GM12878 (cell line): Measurements from ENCODE around the gene LYZL2. TPM values are rescaled to one million over a fixed set of nuclear protein-coding genes. Genes with fewer than 3 reads are reported as not detected.

ENCODE experiments used
- ATAC-seq: fragments of 200-7000 bp; cut with Tn5 transposase; 3 replicates; pipeline ENCODE4 v1.9.1; 2020; ENCODE audit warnings: mild to moderate bottlenecking, moderate library complexity
- BruUV-seq: library from RNA; stranded (reverse); fragments of 400-500 nt; replicated peaks from 2 replicates; lab custom pipeline; 2021; lab: Mats Ljungman, UMichigan
- CTCF ChIA-PET: fragments of 300-600 bp; sonication (Branson Sonifier 250); formaldehyde crosslinking; extraction: SDS; loops from one replicate; lab custom pipeline; 2021; ENCODE audit warnings: inconsistent platforms; lab: Yijun Ruan, JAX
- POLR2A ChIA-PET: fragments of 350-600 bp; formaldehyde crosslinking; extraction: SDS; loops from one replicate; lab custom pipeline; 2021; ENCODE audit warnings: inconsistent platforms; lab: Charles Lee
- RAD21 ChIA-PET: fragments of 300-600 bp; sonication (Branson Sonifier 250); formaldehyde crosslinking; loops from one replicate; lab custom pipeline; 2023; ENCODE audit warnings: antibody characterized with exemption; ENCODE audit not compliant: unreplicated experiment; lab: Charles Lee
- SMC1A ChIA-PET: fragments of 300-600 bp; sonication (Branson Sonifier 250); formaldehyde crosslinking; loops from one replicate; lab custom pipeline; 2023; ENCODE audit not compliant: unreplicated experiment, uncharacterized antibody; lab: Charles Lee
- DNase-seq: peaks from one replicate; pipeline ENCODE4 v3.0.0-alpha.2; 2011; ENCODE audit warnings: low read depth, low spot score
- FAIRE-seq: peaks from 3 replicates; lab custom pipeline; 2011; peaks lifted over from hg19 to GRCh38; lab: Jason Lieb, UNC
- H2AFZ ChIP-seq: 2 replicates; pipeline ENCODE4 v1.6.0; 2011; ENCODE audit warnings: low read depth, low read length, control low read depth; ENCODE audit not compliant: control insufficient read depth
- H3K27ac ChIP-seq: 2 replicates; pipeline ENCODE4 v1.5.1; 2011; ENCODE audit warnings: control low read depth; ENCODE audit not compliant: control insufficient read depth, insufficient read depth
- H3K27me3 ChIP-seq, 2 experiments: replicated peaks in 1 of 2; 2 replicates each; pipeline versions ENCODE4 v1.6.0 to v1.6.1; 2011; ENCODE audit warnings: low read length in 1 of 2; ENCODE audit not compliant: control insufficient read depth in 2 of 2, insufficient read depth in 2 of 2
- H3K36me3 ChIP-seq, 2 experiments: 2 replicates each; pipeline ENCODE4 v1.5.1; 2011; ENCODE audit warnings: low read length in 1 of 2; ENCODE audit not compliant: control insufficient read depth in 2 of 2, insufficient read depth in 2 of 2
- H3K4me1 ChIP-seq: 2 replicates; pipeline ENCODE4 v1.6.1; 2011; ENCODE audit warnings: mild to moderate bottlenecking, low read length, moderate library complexity, mixed read lengths; ENCODE audit not compliant: control insufficient read depth, insufficient read depth
- H3K4me2 ChIP-seq: 2 replicates; pipeline ENCODE4 v1.6.0; 2011; ENCODE audit warnings: control low read depth; ENCODE audit not compliant: control insufficient read depth, insufficient read depth
- H3K4me3 ChIP-seq: fragments of 200-600 bp; sonication (generic); 2 replicates; pipeline ENCODE4 v1.5.1; 2016
- H3K79me2 ChIP-seq: 2 replicates; pipeline ENCODE4 v1.6.0; 2011; ENCODE audit warnings: low read length; ENCODE audit not compliant: control insufficient read depth, insufficient read depth
- H3K9ac ChIP-seq: 2 replicates; pipeline ENCODE4 v1.8.0; 2011; ENCODE audit warnings: low read length, control low read depth, mixed read lengths; ENCODE audit not compliant: control insufficient read depth, insufficient read depth
- H3K9me3 ChIP-seq: replicated peaks from 3 replicates; pipeline ENCODE4 v1.5.1; 2011; ENCODE audit warnings: mild to moderate bottlenecking, low read length; ENCODE audit not compliant: control insufficient read depth, insufficient read depth
- H4K20me1 ChIP-seq: 2 replicates; pipeline ENCODE4 v1.6.0; 2011; ENCODE audit not compliant: control insufficient read depth, insufficient read depth
- CREM ChIP-seq: IDR thresholded peaks from 2 replicates; pipeline ENCODE4 v1.6.1; 2014; ENCODE audit warnings: antibody characterized with exemption, low read depth
- FOXK2 ChIP-seq: fragments of 450-650 bp; IDR thresholded peaks from 2 replicates; pipeline ENCODE4 v1.6.1; 2017; ENCODE audit warnings: mild to moderate bottlenecking, moderate library complexity
- HDAC6 ChIP-seq: fragments of 200-600 bp; sonication (generic); IDR thresholded peaks from one replicate; pipeline ENCODE4 v1.8.0; 2017; ENCODE audit warnings: antibody characterized with exemption; ENCODE audit not compliant: unreplicated experiment
- IKZF2 ChIP-seq, 2 experiments: fragments of 450-650 bp; IDR thresholded peaks; 2 replicates each; pipeline ENCODE4 v1.6.1; 2017; ENCODE audit warnings: mild to moderate bottlenecking in 2 of 2, moderate library complexity in 2 of 2
- IRF4 ChIP-seq: IDR thresholded peaks from 2 replicates; pipeline ENCODE4 v1.6.1; 2011; ENCODE audit warnings: low read depth, low read length
- KLF5 ChIP-seq: fragments of 450-650 bp; IDR thresholded peaks from 2 replicates; pipeline ENCODE4 v1.6.1; 2014; ENCODE audit warnings: mild to moderate bottlenecking; ENCODE audit not compliant: partially characterized antibody
- MTA2 ChIP-seq: fragments of 450-650 bp; IDR thresholded peaks from 2 replicates; pipeline ENCODE4 v1.6.1; 2016; ENCODE audit warnings: low read depth, mild to moderate bottlenecking, moderate library complexity
- NRF1 ChIP-seq: conservative IDR thresholded peaks from 2 replicates; pipeline ENCODE4 v1.6.1; 2011; ENCODE audit warnings: mild to moderate bottlenecking, low read depth, low read length, improper control_type of control experiment
- PAX5 ChIP-seq: IDR thresholded peaks from 2 replicates; pipeline ENCODE4 v1.6.1; 2011; ENCODE audit warnings: low read depth, low read length, borderline replicate concordance
- SMARCA5 ChIP-seq: fragments of 450-650 bp; IDR thresholded peaks from 2 replicates; pipeline ENCODE4 v1.6.1; 2017; ENCODE audit warnings: mild to moderate bottlenecking
- SUZ12 ChIP-seq: fragments of 200-600 bp; sonication (generic); IDR thresholded peaks from one replicate; pipeline ENCODE4 v1.6.1; 2018; ENCODE audit warnings: antibody characterized with exemption, mild to moderate bottlenecking; ENCODE audit not compliant: unreplicated experiment
- TAF1 ChIP-seq: IDR thresholded peaks from 2 replicates; pipeline ENCODE4 v1.6.1; 2011; ENCODE audit warnings: mild to moderate bottlenecking, low read depth, low read length, borderline replicate concordance
- TCF7 ChIP-seq: IDR thresholded peaks from 2 replicates; pipeline ENCODE4 v1.6.1; 2014; ENCODE audit warnings: antibody characterized with exemption, borderline replicate concordance
- YY1 ChIP-seq: IDR thresholded peaks from 2 replicates; pipeline ENCODE4 v1.6.1; 2011; ENCODE audit warnings: low read depth, mild to moderate bottlenecking, low read length
- WGBS: methylation state at CpG from one replicate; pipeline ENCODE4 v1.1.6; 2016; ENCODE audit warnings: low lambda C conversion rate; ENCODE audit not compliant: insufficient replicate concordance, insufficient coverage; ENCODE audit errors: missing lambda C conversion rate; 5-methylcytosine and 5-hydroxymethylcytosine counted together
- in situ Hi-C: fragments of 300-500 bp; cut with MboI; formaldehyde crosslinking; loops from 9 replicates; pipeline ENCODE4 v1.14.3; 2018; ENCODE audit warnings: mixed read lengths
- intact Hi-C: fragments of 100-400 bp; cut with micrococcal nuclease; formaldehyde crosslinking; loops from one replicate; pipeline ENCODE4 v1.14.2; 2022; ENCODE audit not compliant: unreplicated experiment
- polyA plus RNA-seq, 11 experiments: library from polyadenylated mRNA; depleted of rRNA in 4 of 11; unstranded in 6 of 11; stranded (reverse) in 5 of 11; fragments of >200 nt; fragmentation: Nextera tagmentation in 4 of 11; fragmentation: Illumina TruSeq in 1 of 11; extraction: Ambion mirVana in 4 of 11; extraction: Trizol in 1 of 11; gene quantifications; 1 replicate in 1 of 11; 2 replicates in 10 of 11; pipeline versions ENCODE4 v1.2.1 to v1.2.3, GENCODE V29; 2011 to 2016; ENCODE audit warnings: inconsistent platforms in 2 of 11, missing spikeins in 2 of 11, low read depth in 1 of 11
- total RNA-seq, 4 experiments: library from RNA; depleted of rRNA in 3 of 4; stranded (reverse); fragments of >200 nt in 3 of 4; fragmentation: Illumina TruSeq in 1 of 4; extraction: Trizol in 1 of 4; gene quantifications; 2 replicates each; pipeline versions ENCODE4 v1.2.1 to v1.2.3, GENCODE V29; 2013 to 2021
- TF ChIP-seq, protein P1 (sequence below): IDR thresholded peaks from 2 replicates; pipeline ENCODE4 v1.6.1; 2011; ENCODE audit warnings: borderline replicate concordance, low read depth, mild to moderate bottlenecking, moderate library complexity, low read length; ENCODE audit not compliant: insufficient read depth, poor library complexity, severe bottlenecking
- TF ChIP-seq, protein P2 (sequence below): fragments of 450-650 bp; IDR thresholded peaks from 2 replicates; pipeline ENCODE4 v1.6.1; 2018; ENCODE audit warnings: mild to moderate bottlenecking, low read depth, moderate library complexity; ENCODE audit not compliant: partially characterized antibody
- TF ChIP-seq, protein P3 (sequence below): fragments of 450-650 bp; IDR thresholded peaks from 2 replicates; pipeline ENCODE4 v1.6.1; 2016; ENCODE audit warnings: mild to moderate bottlenecking
- TF ChIP-seq, protein P4 (sequence below): IDR thresholded peaks from 2 replicates; pipeline ENCODE4 v1.6.1; 2011; ENCODE audit warnings: mild to moderate bottlenecking, low read depth, low read length, moderate library complexity; ENCODE audit not compliant: insufficient replicate concordance

Gene LYZL2
- total and polyA plus RNA-seq, 10 of the 15 experiments (the other 5 are each of a cell fraction or from before 2014, with no cell fraction given): not detected

DNA sequence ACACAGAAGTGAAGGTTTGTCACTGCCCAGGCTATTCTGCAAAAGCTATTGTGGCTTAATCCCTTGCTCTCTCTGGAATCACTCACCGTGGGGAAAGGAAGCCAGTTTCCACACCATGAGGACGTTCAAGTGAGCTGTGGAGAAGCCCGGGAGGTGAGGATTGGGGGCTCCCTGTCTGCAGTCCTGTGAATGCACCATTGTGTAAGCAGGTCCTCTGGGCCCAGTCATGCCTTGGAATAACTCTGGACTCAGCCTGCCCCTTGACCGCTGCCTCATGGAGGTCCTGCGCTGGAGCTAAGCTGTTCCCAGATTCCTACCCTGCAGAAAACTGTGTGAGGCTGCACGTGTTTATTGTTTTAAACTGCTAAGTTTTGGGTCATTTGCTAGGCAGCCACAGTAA lies 33.5 kb downstream of the LYZL2 start:
- no peaks in the 10 kb centered on the region for H3K27me3 ChIP-seq
- POLR2A ChIA-PET: no interaction called here
- ATAC-seq: no peak
- no peaks in the 10 kb centered on the region for H3K36me3 ChIP-seq
- no peaks in the 10 kb centered on the region for H4K20me1 ChIP-seq
- SMC1A ChIA-PET: no interaction called here
- FAIRE-seq: no peak
- RAD21 ChIA-PET: no interaction called here
- WGBS: 28% methylated on average over 6 of the region's 6 CpGs
- no peak overlapping the region for H3K4me3 ChIP-seq
- H3K9ac ChIP-seq: no peak overlapping the region
- no peak overlapping the region for H2AFZ ChIP-seq
- intact Hi-C loops (no loop called here), in situ Hi-C loops (no loop called here)
- H3K4me1 ChIP-seq: no peaks in the 10 kb centered on the region
- H3K27ac ChIP-seq: no peak overlapping the region
- TF ChIP-seq CREM: no peak
- TF ChIP-seq NRF1: no peak
- TF ChIP-seq PAX5: no peak
- TF ChIP-seq, protein P1, sequence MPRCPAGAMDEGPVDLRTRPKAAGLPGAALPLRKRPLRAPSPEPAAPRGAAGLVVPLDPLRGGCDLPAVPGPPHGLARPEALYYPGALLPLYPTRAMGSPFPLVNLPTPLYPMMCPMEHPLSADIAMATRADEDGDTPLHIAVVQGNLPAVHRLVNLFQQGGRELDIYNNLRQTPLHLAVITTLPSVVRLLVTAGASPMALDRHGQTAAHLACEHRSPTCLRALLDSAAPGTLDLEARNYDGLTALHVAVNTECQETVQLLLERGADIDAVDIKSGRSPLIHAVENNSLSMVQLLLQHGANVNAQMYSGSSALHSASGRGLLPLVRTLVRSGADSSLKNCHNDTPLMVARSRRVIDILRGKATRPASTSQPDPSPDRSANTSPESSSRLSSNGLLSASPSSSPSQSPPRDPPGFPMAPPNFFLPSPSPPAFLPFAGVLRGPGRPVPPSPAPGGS: no peak
- no peak for TF ChIP-seq TAF1
- TF ChIP-seq IKZF2 (IDR thresholded peaks at IDR 0.05): no peak
- TF ChIP-seq MTA2: no peak
- no peak for TF ChIP-seq FOXK2
- TF ChIP-seq, protein P2, sequence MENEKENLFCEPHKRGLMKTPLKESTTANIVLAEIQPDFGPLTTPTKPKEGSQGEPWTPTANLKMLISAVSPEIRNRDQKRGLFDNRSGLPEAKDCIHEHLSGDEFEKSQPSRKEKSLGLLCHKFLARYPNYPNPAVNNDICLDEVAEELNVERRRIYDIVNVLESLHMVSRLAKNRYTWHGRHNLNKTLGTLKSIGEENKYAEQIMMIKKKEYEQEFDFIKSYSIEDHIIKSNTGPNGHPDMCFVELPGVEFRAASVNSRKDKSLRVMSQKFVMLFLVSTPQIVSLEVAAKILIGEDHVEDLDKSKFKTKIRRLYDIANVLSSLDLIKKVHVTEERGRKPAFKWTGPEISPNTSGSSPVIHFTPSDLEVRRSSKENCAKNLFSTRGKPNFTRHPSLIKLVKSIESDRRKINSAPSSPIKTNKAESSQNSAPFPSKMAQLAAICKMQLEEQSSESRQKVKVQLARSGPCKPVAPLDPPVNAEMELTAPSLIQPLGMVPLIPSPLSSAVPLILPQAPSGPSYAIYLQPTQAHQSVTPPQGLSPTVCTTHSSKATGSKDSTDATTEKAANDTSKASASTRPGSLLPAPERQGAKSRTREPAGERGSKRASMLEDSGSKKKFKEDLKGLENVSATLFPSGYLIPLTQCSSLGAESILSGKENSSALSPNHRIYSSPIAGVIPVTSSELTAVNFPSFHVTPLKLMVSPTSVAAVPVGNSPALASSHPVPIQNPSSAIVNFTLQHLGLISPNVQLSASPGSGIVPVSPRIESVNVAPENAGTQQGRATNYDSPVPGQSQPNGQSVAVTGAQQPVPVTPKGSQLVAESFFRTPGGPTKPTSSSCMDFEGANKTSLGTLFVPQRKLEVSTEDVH: no peak
- TF ChIP-seq YY1: no peak
- TF ChIP-seq, protein P3, sequence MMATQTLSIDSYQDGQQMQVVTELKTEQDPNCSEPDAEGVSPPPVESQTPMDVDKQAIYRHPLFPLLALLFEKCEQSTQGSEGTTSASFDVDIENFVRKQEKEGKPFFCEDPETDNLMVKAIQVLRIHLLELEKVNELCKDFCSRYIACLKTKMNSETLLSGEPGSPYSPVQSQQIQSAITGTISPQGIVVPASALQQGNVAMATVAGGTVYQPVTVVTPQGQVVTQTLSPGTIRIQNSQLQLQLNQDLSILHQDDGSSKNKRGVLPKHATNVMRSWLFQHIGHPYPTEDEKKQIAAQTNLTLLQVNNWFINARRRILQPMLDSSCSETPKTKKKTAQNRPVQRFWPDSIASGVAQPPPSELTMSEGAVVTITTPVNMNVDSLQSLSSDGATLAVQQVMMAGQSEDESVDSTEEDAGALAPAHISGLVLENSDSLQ: no peak
- no peak for TF ChIP-seq HDAC6
- TF ChIP-seq KLF5: no peak
- no peak for TF ChIP-seq SMARCA5
- TF ChIP-seq, protein P4, sequence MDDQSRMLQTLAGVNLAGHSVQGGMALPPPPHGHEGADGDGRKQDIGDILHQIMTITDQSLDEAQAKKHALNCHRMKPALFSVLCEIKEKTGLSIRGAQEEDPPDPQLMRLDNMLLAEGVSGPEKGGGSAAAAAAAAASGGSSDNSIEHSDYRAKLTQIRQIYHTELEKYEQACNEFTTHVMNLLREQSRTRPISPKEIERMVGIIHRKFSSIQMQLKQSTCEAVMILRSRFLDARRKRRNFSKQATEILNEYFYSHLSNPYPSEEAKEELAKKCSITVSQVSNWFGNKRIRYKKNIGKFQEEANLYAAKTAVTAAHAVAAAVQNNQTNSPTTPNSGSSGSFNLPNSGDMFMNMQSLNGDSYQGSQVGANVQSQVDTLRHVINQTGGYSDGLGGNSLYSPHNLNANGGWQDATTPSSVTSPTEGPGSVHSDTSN: no peak
- TF ChIP-seq IRF4: no peak
- no peak for TF ChIP-seq SUZ12
- TF ChIP-seq TCF7: no peak
- no peaks in the 10 kb centered on the region for H3K9me3 ChIP-seq
- no peaks in the 10 kb centered on the region for H3K79me2 ChIP-seq
- DNase-seq: no peak
- CTCF ChIA-PET: no interaction called here
- H3K4me2 ChIP-seq: no peak overlapping the region
- BruUV-seq: no TSS peak
